ENCODE measurements around the gene SSTR5.

SSTR5 gene

DNA sequence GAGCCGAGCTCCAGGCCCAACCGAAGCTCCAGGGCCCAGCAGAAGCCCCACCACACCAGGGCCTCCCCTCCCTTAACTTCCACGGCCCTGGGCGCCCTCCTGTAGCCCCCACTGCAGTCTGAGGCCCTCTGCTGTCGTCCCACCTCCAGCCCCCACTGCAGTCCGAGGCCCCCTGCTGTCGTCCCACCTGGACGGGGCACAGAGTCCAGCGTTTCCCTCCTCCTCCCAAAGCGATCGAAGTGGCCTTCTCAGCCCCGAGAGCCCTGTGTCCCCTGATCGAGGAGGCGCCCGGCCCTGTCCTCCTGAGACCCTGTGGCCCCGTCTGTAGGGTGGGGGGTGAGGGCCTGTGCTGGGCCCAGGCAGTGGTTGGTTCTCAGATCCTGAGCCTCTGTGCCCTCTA lies 54.6 kb downstream of the SSTR5 start:
- no peak for DNase-seq

- DNase-seq, result no peak
Observed at GRCh38 chr16:1127971-1128715, 55.6 kb downstream of the SSTR5 start.

DNA sequence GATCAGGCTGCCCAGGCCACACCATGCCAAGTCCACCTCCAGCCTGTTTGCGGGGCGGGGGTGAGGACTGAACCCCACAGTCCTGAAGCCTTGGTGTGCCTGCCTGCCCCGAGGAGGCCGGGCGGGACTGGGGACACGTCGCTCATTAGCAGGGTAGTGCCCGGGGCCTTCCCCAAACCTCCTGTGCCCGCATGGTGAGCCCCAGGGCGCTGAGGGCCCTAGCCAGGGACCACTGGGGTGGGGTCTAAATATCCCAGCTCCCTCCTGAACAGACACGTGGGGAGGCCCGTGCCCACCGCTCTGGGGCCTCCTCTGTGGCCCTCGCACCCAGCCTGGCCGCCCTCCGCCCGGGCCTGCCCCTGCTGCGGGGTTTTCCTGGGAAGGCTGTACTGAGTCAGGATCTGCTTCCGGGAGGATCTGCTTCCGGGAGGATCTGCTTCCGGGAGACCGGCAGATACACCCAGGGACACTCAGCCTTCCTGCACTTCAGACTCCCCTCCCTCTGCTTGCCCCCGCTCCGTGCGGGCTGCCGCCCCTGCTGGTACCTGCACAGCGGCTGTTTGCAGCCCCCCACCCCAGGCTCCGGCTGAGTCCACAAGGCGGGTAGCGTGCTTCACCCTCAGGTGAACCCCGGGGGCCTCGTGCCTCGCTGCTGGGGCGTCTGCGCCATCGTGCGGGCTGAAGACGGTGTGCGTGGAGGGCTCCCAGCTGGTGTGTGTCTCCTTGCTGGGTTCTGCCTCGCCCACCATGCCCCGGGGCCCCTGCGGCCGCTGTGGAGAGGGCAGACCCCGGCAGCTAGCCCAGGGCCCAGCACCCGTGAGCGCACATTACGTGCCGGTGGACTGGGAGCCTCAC lies 56.8 kb downstream of the SSTR5 start:
- no peak for DNase-seq

GRCh38 chr16:1130382-1130781 lies 57.8 kb downstream of the SSTR5 start:
- no peak for DNase-seq
